ENCODE data around the gene C3orf52. TPM values are rescaled to one million over a fixed set of nuclear protein-coding genes. Genes with fewer than 3 reads are reported as not detected.

C3orf52 gene
- total RNA-seq, 2 experiments from 2014 or later: 2.0 to 3.3 TPM

DNA sequence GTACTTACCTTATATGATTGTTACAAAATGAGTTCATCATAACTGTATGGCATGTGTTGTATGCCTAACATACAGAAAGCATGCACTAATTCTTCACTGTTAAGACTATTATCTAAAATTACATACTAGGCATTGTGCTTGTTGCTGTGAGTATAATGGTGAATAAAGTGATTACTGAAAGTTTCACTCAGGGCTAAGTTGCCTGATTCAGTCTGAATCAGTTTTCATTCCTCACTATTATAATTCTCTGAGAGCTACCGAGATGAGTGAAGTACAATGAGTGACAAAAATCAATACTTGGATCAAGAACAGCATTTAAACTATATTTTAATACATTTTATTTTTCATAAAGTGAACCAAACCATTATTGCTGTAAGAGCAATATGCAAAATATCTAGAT lies 54.4 kb downstream of the C3orf52 start:
- Mint-ChIP-seq H3K36me3 (ENCODE audit: low read depth) (peaks cover 2% of the 10 kb centered on the region), H3K27me3 (no peaks in the 10 kb centered on the region), H3K27ac (no peak overlapping the region), H3K9me3 (peaks cover 8% of the 10 kb centered on the region), H3K4me3 (no peak overlapping the region), H3K4me1 (ENCODE audit: low read depth) (peaks cover 33% of the 10 kb centered on the region)
- intact Hi-C loops (cut with micrococcal nuclease): no loop called here
- TF ChIP-seq, protein P1, sequence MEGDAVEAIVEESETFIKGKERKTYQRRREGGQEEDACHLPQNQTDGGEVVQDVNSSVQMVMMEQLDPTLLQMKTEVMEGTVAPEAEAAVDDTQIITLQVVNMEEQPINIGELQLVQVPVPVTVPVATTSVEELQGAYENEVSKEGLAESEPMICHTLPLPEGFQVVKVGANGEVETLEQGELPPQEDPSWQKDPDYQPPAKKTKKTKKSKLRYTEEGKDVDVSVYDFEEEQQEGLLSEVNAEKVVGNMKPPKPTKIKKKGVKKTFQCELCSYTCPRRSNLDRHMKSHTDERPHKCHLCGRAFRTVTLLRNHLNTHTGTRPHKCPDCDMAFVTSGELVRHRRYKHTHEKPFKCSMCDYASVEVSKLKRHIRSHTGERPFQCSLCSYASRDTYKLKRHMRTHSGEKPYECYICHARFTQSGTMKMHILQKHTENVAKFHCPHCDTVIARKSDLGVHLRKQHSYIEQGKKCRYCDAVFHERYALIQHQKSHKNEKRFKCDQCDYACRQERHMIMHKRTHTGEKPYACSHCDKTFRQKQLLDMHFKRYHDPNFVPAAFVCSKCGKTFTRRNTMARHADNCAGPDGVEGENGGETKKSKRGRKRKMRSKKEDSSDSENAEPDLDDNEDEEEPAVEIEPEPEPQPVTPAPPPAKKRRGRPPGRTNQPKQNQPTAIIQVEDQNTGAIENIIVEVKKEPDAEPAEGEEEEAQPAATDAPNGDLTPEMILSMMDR (IDR thresholded peaks at IDR 0.05): no peak
- ChIA-PET CTCF (no interaction called here), POLR2A (no interaction called here)
- no peak for ATAC-seq
- DNase-seq: no peak

DNA sequence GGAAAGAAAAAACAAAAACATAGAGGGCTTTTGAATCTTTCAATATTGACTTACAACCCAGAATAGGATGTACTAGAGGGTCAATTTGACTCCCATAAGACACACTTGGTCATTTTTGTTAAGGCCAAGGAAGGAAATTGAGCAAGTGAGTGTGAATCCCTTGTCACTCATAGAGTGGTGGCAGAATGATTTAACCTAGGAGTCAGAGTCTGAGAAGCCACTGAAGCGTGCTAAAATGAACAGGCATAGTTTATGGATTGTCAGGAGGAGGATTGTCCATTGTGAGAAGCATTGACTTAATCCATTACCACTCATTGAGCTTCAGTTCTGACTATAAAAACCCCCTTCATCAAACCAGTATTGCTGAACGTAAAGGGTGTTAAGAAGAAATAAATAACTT lies 55.1 kb downstream of the C3orf52 start:
- CTCF ChIA-PET: no interaction called here
- intact Hi-C loops (cut with micrococcal nuclease): no loop called here
- H3K27me3 Mint-ChIP-seq: no peaks in the 10 kb centered on the region
- H3K27ac Mint-ChIP-seq: no peak overlapping the region
- TF ChIP-seq, protein P1 (IDR thresholded peaks at IDR 0.05): no peak
- H3K4me1 Mint-ChIP-seq (ENCODE audit: low read depth): peaks cover 26% of the 10 kb centered on the region
- no peak overlapping the region for H3K4me3 Mint-ChIP-seq
- no peak for ATAC-seq
- no peak for DNase-seq
- H3K36me3 Mint-ChIP-seq (ENCODE audit: low read depth): peaks cover 2% of the 10 kb centered on the region
- POLR2A ChIA-PET: no interaction called here
- H3K9me3 Mint-ChIP-seq: peaks cover 9% of the 10 kb centered on the region

DNA sequence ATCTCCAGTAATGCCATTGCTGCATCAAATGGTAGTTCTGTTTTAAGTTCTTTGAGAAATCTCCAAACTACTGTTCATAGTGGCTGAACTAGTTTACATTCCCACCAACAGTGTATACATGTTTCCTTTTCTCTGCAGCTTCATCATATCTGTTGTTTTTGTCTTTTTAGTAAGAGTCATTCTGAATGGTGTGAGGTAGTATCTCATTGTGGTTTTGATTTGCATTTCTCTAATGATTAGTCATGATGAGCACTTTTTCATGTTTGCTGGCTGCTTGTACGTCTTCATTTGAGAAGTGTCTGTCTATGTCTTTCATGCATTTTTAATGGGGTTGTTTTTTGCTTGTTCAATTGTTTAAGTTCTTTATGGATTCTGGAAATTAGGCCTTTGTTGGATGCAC lies 57.1 kb downstream of the C3orf52 start:
- DNase-seq (no peak), ATAC-seq (peak; percentile 83)
- Mint-ChIP-seq H3K36me3 (ENCODE audit: low read depth) (peaks cover 6% of the 10 kb centered on the region), H3K4me1 (ENCODE audit: low read depth) (peaks cover 16% of the 10 kb centered on the region), H3K4me3 (peak overlapping the region; percentile 24), H3K27ac (peak overlapping the region; percentile 25), H3K9me3 (peaks cover 20% of the 10 kb centered on the region), H3K27me3 (no peaks in the 10 kb centered on the region)
- ChIA-PET POLR2A (interaction anchor here (0.7 kb wide), 1 partner anchor 155 kb away, joined by 3 read pairs; no protein-coding TSS in a partner anchor), CTCF (interaction anchor here (1.0 kb wide), 1 partner anchor 31 kb away, joined by 3 read pairs; no protein-coding TSS in a partner anchor)
- TF ChIP-seq, protein P1 (IDR thresholded peaks at IDR 0.05): no peak
- intact Hi-C loops (cut with micrococcal nuclease): no loop called here

DNA sequence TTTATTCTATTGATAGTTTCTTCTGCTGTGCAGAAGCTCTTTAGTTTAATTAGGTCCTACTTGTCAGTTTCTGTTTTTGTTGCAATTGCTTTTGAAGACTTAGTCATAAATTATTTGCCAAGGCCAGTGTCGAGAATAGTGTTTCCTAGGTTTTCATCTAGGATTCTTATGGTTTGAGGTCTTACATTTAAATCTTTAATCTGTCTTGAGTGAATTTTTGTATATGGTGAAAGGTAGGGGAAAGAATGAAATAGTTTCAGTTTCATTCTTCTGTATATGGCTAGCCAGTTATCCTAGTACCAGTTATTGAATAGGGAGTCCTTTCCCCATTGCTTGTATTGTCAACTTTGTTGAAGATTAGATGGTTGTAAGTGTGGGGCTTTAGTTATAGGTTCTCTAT lies 57.5 kb downstream of the C3orf52 start:
- H3K4me1 Mint-ChIP-seq (ENCODE audit: low read depth): peaks cover 16% of the 10 kb centered on the region
- no peaks in the 10 kb centered on the region for H3K27me3 Mint-ChIP-seq
- intact Hi-C loops (cut with micrococcal nuclease): no loop called here
- TF ChIP-seq, protein P1 (IDR thresholded peaks at IDR 0.05): no peak
- H3K4me3 Mint-ChIP-seq: peak overlapping the region; percentile 24
- ChIA-PET POLR2A (interaction anchor here (0.7 kb wide), 1 partner anchor 155 kb away, joined by 3 read pairs; no protein-coding TSS in a partner anchor), CTCF (interaction anchor here (0.9 to 1.0 kb wide), 2 partner anchors 32 kb away, joined by 3 read pairs; no protein-coding TSS in a partner anchor)
- peak overlapping the region; percentile 25 for H3K27ac Mint-ChIP-seq
- no peak for DNase-seq
- H3K9me3 Mint-ChIP-seq: peaks cover 20% of the 10 kb centered on the region
- ATAC-seq: peak; percentile 64
- peaks cover 6% of the 10 kb centered on the region for H3K36me3 Mint-ChIP-seq (ENCODE audit: low read depth)

DNA sequence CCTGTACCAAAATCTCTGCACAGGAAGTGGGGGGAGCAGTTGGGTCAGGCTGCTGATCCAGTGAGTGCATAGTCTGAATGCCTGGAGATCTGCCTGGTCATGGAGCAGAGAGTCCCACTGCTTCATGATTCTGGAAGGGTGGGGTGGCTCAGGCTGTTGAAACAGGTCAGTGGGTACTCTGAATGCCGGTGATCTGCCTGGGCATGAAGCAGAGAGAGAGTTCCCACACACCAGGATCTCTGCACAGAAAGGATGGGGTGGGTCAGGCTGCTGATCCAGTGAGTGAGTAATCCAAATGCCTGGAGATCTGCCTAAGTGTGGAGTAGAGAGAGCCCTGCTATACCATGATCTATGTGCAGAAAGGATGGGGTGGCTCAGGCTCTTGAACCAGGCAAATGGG lies 62.9 kb downstream of the C3orf52 start:
- no peak overlapping the region for H3K27ac Mint-ChIP-seq
- POLR2A ChIA-PET: no interaction called here
- H3K4me1 Mint-ChIP-seq (ENCODE audit: low read depth): no peaks in the 10 kb centered on the region
- H3K4me3 Mint-ChIP-seq: no peak overlapping the region
- peaks cover 4% of the 10 kb centered on the region for H3K36me3 Mint-ChIP-seq (ENCODE audit: low read depth)
- peaks cover 16% of the 10 kb centered on the region for H3K9me3 Mint-ChIP-seq
- CTCF ChIA-PET: no interaction called here
- TF ChIP-seq, protein P1 (IDR thresholded peaks at IDR 0.05): no peak
- no peak for DNase-seq
- intact Hi-C loops (cut with micrococcal nuclease): no loop called here
- no peaks in the 10 kb centered on the region for H3K27me3 Mint-ChIP-seq
- no peak for ATAC-seq
